HepG2 (cell line): Measurements from ENCODE around the gene TMEM198. TPM values are rescaled to one million over a fixed set of nuclear protein-coding genes. Genes with fewer than 3 reads are reported as not detected.

Experiments
- ARID2 ChIP-seq: sonication (generic); formaldehyde crosslinking; IDR thresholded peaks from 2 replicates; pipeline ENCODE4 v1.8.1; 2022; ENCODE audit warnings: mild to moderate bottlenecking, missing genetic modification reagents, borderline replicate concordance
- ASH2L ChIP-seq: fragments of 300-600, 200-600 bp; sonication (generic); IDR thresholded peaks from 2 replicates; pipeline ENCODE4 v1.7.0; 2017; ENCODE audit warnings: low read depth, mild to moderate bottlenecking, moderate library complexity, mixed read lengths, low read length; ENCODE audit not compliant: insufficient read length
- ETV5 ChIP-seq: IDR thresholded peaks from 2 replicates; pipeline ENCODE4 v1.6.1; 2018; ENCODE audit warnings: missing biosample characterization, missing genetic modification reagents, inconsistent platforms, borderline replicate concordance
- MAZ ChIP-seq, 2 experiments: sonication (generic) in 1 of 2; formaldehyde crosslinking in 1 of 2; IDR thresholded peaks; 2 replicates each; pipeline versions ENCODE4 v1.5.0 to v1.6.1; 2012 to 2020; ENCODE audit warnings: low read depth in 2 of 2, mild to moderate bottlenecking in 2 of 2, borderline replicate concordance in 1 of 2, improper control_type of control experiment in 1 of 2, low read length in 1 of 2, missing genetic modification reagents in 1 of 2, moderate library complexity in 1 of 2
- NFE2 ChIP-seq: sonication (generic); formaldehyde crosslinking; IDR thresholded peaks from 2 replicates; pipeline ENCODE4 v1.4.0; 2020; ENCODE audit warnings: missing genetic modification reagents
- SOX5 ChIP-seq: IDR thresholded peaks from 2 replicates; pipeline ENCODE4 v1.6.1; 2016; ENCODE audit warnings: borderline replicate concordance
- ZFP91 ChIP-seq: sonication (generic); formaldehyde crosslinking; IDR thresholded peaks from 2 replicates; pipeline ENCODE4 v1.9.0; 2022; ENCODE audit warnings: missing genetic modification reagents, mild to moderate bottlenecking, borderline replicate concordance
- ZHX1 ChIP-seq: sonication (generic); formaldehyde crosslinking; IDR thresholded peaks from 2 replicates; pipeline ENCODE4 v1.8.1; 2022; ENCODE audit warnings: low read depth, mild to moderate bottlenecking, missing genetic modification reagents
- ZNF501 ChIP-seq: sonication (generic); formaldehyde crosslinking; IDR thresholded peaks from 2 replicates; pipeline ENCODE4 v1.5.1; 2020; ENCODE audit warnings: mild to moderate bottlenecking, moderate library complexity, missing genetic modification reagents
- ZNF512B ChIP-seq: sonication (generic); formaldehyde crosslinking; IDR thresholded peaks from 2 replicates; pipeline ENCODE4 v1.5.1; 2020; ENCODE audit warnings: missing genetic modification reagents, mild to moderate bottlenecking, borderline replicate concordance
- ZNF543 ChIP-seq: sonication (generic); formaldehyde crosslinking; IDR thresholded peaks from 2 replicates; pipeline ENCODE4 v1.4.0; 2020; ENCODE audit warnings: mild to moderate bottlenecking, missing genetic modification reagents
- ZNF576 ChIP-seq: sonication (generic); formaldehyde crosslinking; IDR thresholded peaks from 2 replicates; pipeline ENCODE4 v1.4.0; 2020; ENCODE audit warnings: mild to moderate bottlenecking, missing genetic modification reagents
- ZNF761 ChIP-seq: sonication (generic); formaldehyde crosslinking; conservative IDR thresholded peaks from 2 replicates; pipeline ENCODE4 v1.4.0; 2020; ENCODE audit warnings: mild to moderate bottlenecking, missing genetic modification reagents
- ZNF776 ChIP-seq: sonication (generic); formaldehyde crosslinking; IDR thresholded peaks from 2 replicates; pipeline ENCODE4 v1.4.0; 2020; ENCODE audit warnings: mild to moderate bottlenecking, missing genetic modification reagents
- ZNF841 ChIP-seq: sonication (generic); formaldehyde crosslinking; IDR thresholded peaks from 2 replicates; pipeline ENCODE4 v1.8.1; 2023; ENCODE audit warnings: missing genetic modification reagents, borderline replicate concordance
- polyA plus RNA-seq, 8 experiments: library from polyadenylated mRNA; depleted of rRNA in 3 of 8; stranded (reverse) in 7 of 8; unstranded in 1 of 8; fragments of >200 nt; fragmentation: Illumina TruSeq in 4 of 8; extraction: Trizol in 4 of 8; gene quantifications; 2 replicates each; pipeline versions ENCODE4 v1.2.1 to v1.2.3, GENCODE V29; 2011 to 2016; ENCODE audit warnings: low read depth in 4 of 8, missing spikeins in 1 of 8, mixed read lengths in 1 of 8; ENCODE audit not compliant: insufficient read depth in 1 of 8
- total RNA-seq, 5 experiments: library from RNA; depleted of rRNA; stranded (reverse); fragments of >200 nt; fragmentation: Illumina TruSeq; extraction: Trizol; gene quantifications; 2 replicates each; pipeline ENCODE4 v1.2.3, GENCODE V29; 2016; ENCODE audit warnings: low read depth in 1 of 5

Gene TMEM198
- total and polyA plus RNA-seq, 2 of the 13 experiments (the other 11 are each of a cell fraction or from before 2014, with no cell fraction given) = 17.3 to 23.5 TPM

- TF ChIP-seq MAZ (IDR thresholded peaks at IDR 0.05; ENCODE audit: borderline replicate concordance, low read depth, low read length) (0 out of 2 replicates have a peak, but pooled peaks have one; percentile 14), MAZ (CRISPR knock-in tag; IDR thresholded peaks at IDR 0.05; ENCODE audit: low read depth) (no peak), ZNF512B (CRISPR knock-in tag) (no peak), ZNF761 (CRISPR knock-in tag) (no peak), NFE2 (CRISPR knock-in tag) (no peak), ZFP91 (CRISPR knock-in tag) (peak; percentile 61; the same call in 1 of the 2 replicates), ZNF841 (no peak), ZHX1 (CRISPR knock-in tag) (0 out of 2 replicates have a peak, but pooled peaks have one; percentile 12), ZNF776 (CRISPR knock-in tag) (no peak), ZNF543 (CRISPR knock-in tag) (no peak), ARID2 (peak; percentile 43; the same call in 1 of the 2 replicates), ASH2L (peak; percentile 27), ETV5 (no peak), ZNF501 (CRISPR knock-in tag) (peak; percentile 58; the same call in 1 of the 2 replicates), SOX5 (no peak), ZNF576 (CRISPR knock-in tag) (no peak)
Observed at GRCh38 chr2:219545295-219545942, 1.6 kb downstream of the TMEM198 start (continued).
